GM19463 (cell line): ENCODE measurements around the gene DGKD.

ENCODE experiments used
- ATAC-seq: cut with Tn5 transposase; IDR thresholded peaks from one replicate; pipeline ENCODE4 v1.9.1; 2021; ENCODE audit warnings: mild to moderate bottlenecking, moderate library complexity; ENCODE audit not compliant: unreplicated experiment

DGKD gene

GRCh38 chr2:233470011-233470687, 115.9 kb downstream of the DGKD start:
- ATAC-seq = no peak

GRCh38 chr2:233470839-233471238, 116.5 kb downstream of the DGKD start:
- ATAC-seq = no peak

- no peak for ATAC-seq
Measured at GRCh38 chr2:233471291-233472035, 117.2 kb downstream of the DGKD start.

- ATAC-seq = no peak
Measured at GRCh38 chr2:233473386-233473791, 119.1 kb downstream of the DGKD start.

- no peak for ATAC-seq
Measured at GRCh38 chr2:233473878-233474277, 119.6 kb downstream of the DGKD start.

GRCh38 chr2:233474308-233475160, 120.2 kb downstream of the DGKD start:
- no peak for ATAC-seq

- ATAC-seq = no peak
Measured at GRCh38 chr2:233476063-233476410, 121.7 kb downstream of the DGKD start.

- no peak for ATAC-seq
Measured at GRCh38 chr2:233476651-233477547, 122.6 kb downstream of the DGKD start.

GRCh38 chr2:233477548-233478433, 123.5 kb downstream of the DGKD start:
- ATAC-seq = no peak

- no peak for ATAC-seq
Measured at GRCh38 chr2:233479616-233480489, 125.6 kb downstream of the DGKD start.

- ATAC-seq = no peak
Measured at GRCh38 chr2:233480490-233481202, 126.4 kb downstream of the DGKD start.

GRCh38 chr2:233481368-233482142, 127.3 kb downstream of the DGKD start:
- ATAC-seq = no peak

GRCh38 chr2:233482616-233483015, 128.3 kb downstream of the DGKD start:
- no peak for ATAC-seq

- ATAC-seq = no peak
Measured at GRCh38 chr2:233485726-233486125, 131.4 kb downstream of the DGKD start.

- ATAC-seq = no peak
Measured at GRCh38 chr2:233486357-233486756, 132.1 kb downstream of the DGKD start.

GRCh38 chr2:233486778-233487552, 132.7 kb downstream of the DGKD start:
- no peak for ATAC-seq
